CD8-positive, alpha-beta memory T cell (primary cell): ENCODE measurements around the gene ZC3H11A. TPM values are rescaled to one million over a fixed set of nuclear protein-coding genes. Genes with fewer than 3 reads are reported as not detected.
"Not testable (repeated sequence)": the region's sequence is repeated elsewhere in the genome, so short reads cannot be mapped to it uniquely, and the experiment has no call there.

Experiments used
- CTCF ChIA-PET: fragments of 350-600 bp; sonication (Branson Sonifier 250); formaldehyde crosslinking; loops from one replicate; lab custom pipeline; 2021; ENCODE audit warnings: antibody characterized with exemption; lab: Charles Lee
- POLR2A ChIA-PET: fragments of 350-600 bp; sonication (Branson Sonifier 250); formaldehyde crosslinking; loops from one replicate; lab custom pipeline; 2021; ENCODE audit warnings: antibody characterized with exemption; lab: Charles Lee
- DNase-seq, 5 donors: peaks; one replicate each; pipeline versions ENCODE4 v3.0.0 to v3.0.0-alpha.2; 2020 to 2022; ENCODE audit warnings: mixed read lengths in 1 of 5
- H3K27ac ChIP-seq: one replicate; pipeline ENCODE4 v1.7.0; 2013; ENCODE audit warnings: low read depth, mild to moderate bottlenecking, low read length, moderate library complexity
- H3K27me3 ChIP-seq: 2 replicates; pipeline ENCODE4 v1.7.0; 2013; ENCODE audit warnings: low read length, mild to moderate bottlenecking; ENCODE audit not compliant: insufficient read depth, poor library complexity, severe bottlenecking
- H3K36me3 ChIP-seq: 2 replicates; pipeline ENCODE4 v1.7.0; 2013; ENCODE audit warnings: mild to moderate bottlenecking, low read length, moderate library complexity; ENCODE audit not compliant: insufficient read depth
- H3K4me1 ChIP-seq: 2 replicates; pipeline ENCODE4 v1.7.0; 2013; ENCODE audit warnings: mild to moderate bottlenecking, low read length, moderate library complexity; ENCODE audit not compliant: insufficient read depth
- H3K4me3 ChIP-seq: 2 replicates; pipeline ENCODE4 v1.7.0; 2013; ENCODE audit warnings: mild to moderate bottlenecking, low read length
- H3K9me3 ChIP-seq: 2 replicates; pipeline ENCODE4 v1.7.0; 2013; ENCODE audit warnings: mild to moderate bottlenecking, low read length
- H3K27ac Mint-ChIP-seq, 8 donors: one replicate each; pipeline ENCODE4 v1.8.0; 2020 to 2021; ENCODE audit warnings: mixed read lengths in 8 of 8, mild to moderate bottlenecking in 6 of 8, inconsistent platforms in 3 of 8, moderate library complexity in 3 of 8
- H3K27me3 Mint-ChIP-seq, 2 donors: one replicate each; pipeline ENCODE4 v1.8.0; 2020 to 2021; ENCODE audit warnings: mixed read lengths in 2 of 2, mild to moderate bottlenecking in 1 of 2, moderate library complexity in 1 of 2
- H3K36me3 Mint-ChIP-seq, 3 donors: one replicate each; pipeline ENCODE4 v1.8.0; 2020 to 2021; ENCODE audit warnings: mixed read lengths in 3 of 3, inconsistent platforms in 1 of 3, mild to moderate bottlenecking in 1 of 3
- H3K4me1 Mint-ChIP-seq, 3 donors: one replicate each; pipeline ENCODE4 v1.8.0; 2020 to 2021; ENCODE audit warnings: mixed read lengths in 3 of 3, inconsistent platforms in 1 of 3, mild to moderate bottlenecking in 1 of 3
- H3K4me3 Mint-ChIP-seq, 7 donors: one replicate each; pipeline ENCODE4 v1.8.0; 2020 to 2021; ENCODE audit warnings: mixed read lengths in 7 of 7, mild to moderate bottlenecking in 6 of 7, moderate library complexity in 4 of 7, inconsistent platforms in 2 of 7
- H3K9me3 Mint-ChIP-seq, 5 donors: one replicate each; pipeline ENCODE4 v1.8.0; 2020 to 2022; ENCODE audit warnings: mixed read lengths in 5 of 5, mild to moderate bottlenecking in 3 of 5, moderate library complexity in 2 of 5, inconsistent platforms in 1 of 5
- polyA plus RNA-seq: library from polyadenylated mRNA; unstranded; fragments of 300-500 nt; fragmentation: Illumina TruSeq; gene quantifications from one replicate; pipeline ENCODE4 v1.2.3, GENCODE V29; 2021
- total RNA-seq, 2 experiments: library from RNA; stranded (reverse); gene quantifications; one replicate each; pipeline ENCODE4 v1.2.3, GENCODE V29; 2021

The ZC3H11A gene
- total and polyA plus RNA-seq, 3 experiments from 2014 or later, result 46.0 to 92.0 (median 87.2) TPM

GRCh38 chr1:203789966-203790365, 5.5 kb upstream of the ZC3H11A start:
- no peak overlapping the region for H3K4me3 ChIP-seq
- no peak overlapping the region for H3K27ac ChIP-seq
- ChIA-PET CTCF (no interaction called here), POLR2A (no interaction called here)
- Mint-ChIP-seq H3K36me3 (no peaks in the 10 kb centered on the region), H3K27ac (peak overlapping the region in 1 of 8 donors; percentile 17), H3K4me1 (peaks cover 3 to 4% (median 4%) of the 10 kb centered on the region in 3 donors), H3K9me3 (no peaks in the 10 kb centered on the region), H3K27me3 (no peaks in the 10 kb centered on the region), H3K4me3 (no peak overlapping the region)
- H3K36me3 ChIP-seq, result no peaks in the 10 kb centered on the region
- DNase-seq, result no peak
- no peaks in the 10 kb centered on the region for H3K27me3 ChIP-seq
- H3K4me1 ChIP-seq, result peaks cover 4% of the 10 kb centered on the region
- no peaks in the 10 kb centered on the region for H3K9me3 ChIP-seq

- H3K4me3 Mint-ChIP-seq, result no peak overlapping the region
- peaks cover 9% of the 10 kb centered on the region for H3K4me1 ChIP-seq
- no peaks in the 10 kb centered on the region for H3K9me3 ChIP-seq
- ChIA-PET CTCF (no interaction called here), POLR2A (no interaction called here)
- H3K4me3 ChIP-seq, result no peak overlapping the region
- H3K27me3 ChIP-seq, result no peaks in the 10 kb centered on the region
- H3K36me3 ChIP-seq, result no peaks in the 10 kb centered on the region
- no peak overlapping the region for H3K27ac Mint-ChIP-seq
- H3K9me3 Mint-ChIP-seq, result no peaks in the 10 kb centered on the region
- H3K4me1 Mint-ChIP-seq, result peaks cover 14 to 16% (median 14%) of the 10 kb centered on the region in 3 donors
- H3K36me3 Mint-ChIP-seq, result peaks cover 0 to 8% (median 0%) of the 10 kb centered on the region in 3 donors
- no peaks in the 10 kb centered on the region for H3K27me3 Mint-ChIP-seq
- no peak overlapping the region for H3K27ac ChIP-seq
- no peak for DNase-seq
These were observed 3.9 kb upstream of the ZC3H11A start for GRCh38 chr1:203791498-203791897.

DNA sequence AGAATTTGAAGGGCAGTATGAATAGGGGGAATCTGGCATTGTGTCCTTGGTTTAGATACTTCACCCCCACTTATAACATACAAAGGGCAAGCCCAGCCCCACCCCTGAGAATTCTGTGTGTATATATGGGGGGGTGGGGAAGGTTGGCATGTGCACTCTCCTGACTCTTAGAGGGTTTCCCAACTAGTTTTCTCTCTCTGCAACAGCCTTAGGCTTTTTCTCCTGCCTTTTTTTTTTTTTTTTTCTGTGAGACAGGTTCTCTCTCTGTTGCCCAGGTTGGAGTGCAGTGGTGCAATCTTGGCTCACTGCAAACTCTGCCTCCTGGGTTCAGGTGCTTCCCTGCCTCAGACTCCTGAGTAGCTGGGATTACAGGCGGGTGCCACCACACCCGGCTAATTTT, 2.9 kb upstream of the ZC3H11A start:
- no peak overlapping the region for H3K27ac Mint-ChIP-seq
- CTCF ChIA-PET, result no interaction called here
- H3K9me3 ChIP-seq, result no peaks in the 10 kb centered on the region
- no peak overlapping the region for H3K27ac ChIP-seq
- H3K36me3 ChIP-seq, result peaks cover 5% of the 10 kb centered on the region
- peaks cover 23 to 24% (median 24%) of the 10 kb centered on the region in 3 donors for H3K4me1 Mint-ChIP-seq
- peaks cover under 1 to 15% (median 3%) of the 10 kb centered on the region in 3 donors for H3K36me3 Mint-ChIP-seq
- POLR2A ChIA-PET, result no interaction called here
- no peak for DNase-seq
- H3K27me3 Mint-ChIP-seq, result no peaks in the 10 kb centered on the region
- H3K9me3 Mint-ChIP-seq, result no peaks in the 10 kb centered on the region
- no peaks in the 10 kb centered on the region for H3K27me3 ChIP-seq
- no peak overlapping the region for H3K4me3 Mint-ChIP-seq
- H3K4me1 ChIP-seq, result peaks cover 19% of the 10 kb centered on the region
- H3K4me3 ChIP-seq, result no peak overlapping the region

DNA sequence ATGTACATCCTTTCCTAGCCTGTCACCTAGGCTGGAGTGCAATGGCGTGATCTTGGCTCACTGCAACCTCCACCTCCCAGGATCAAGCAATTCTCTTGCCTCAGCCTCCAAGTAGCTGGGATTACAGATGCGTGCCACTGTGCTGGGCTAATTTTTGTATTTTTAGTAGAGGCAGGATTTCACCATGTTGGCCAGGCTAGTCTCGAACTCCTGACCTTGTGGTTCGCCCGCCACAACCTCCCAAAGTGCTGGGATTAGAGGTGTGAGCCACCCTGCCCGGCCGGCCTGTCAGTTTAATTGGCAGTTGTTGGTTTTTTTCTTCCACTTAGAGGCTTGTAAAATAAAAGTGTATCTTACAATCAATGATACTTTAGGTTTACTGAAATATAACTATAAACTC, 1.9 kb upstream of the ZC3H11A start:
- H3K36me3 ChIP-seq, DNase-seq, H3K27me3 Mint-ChIP-seq, POLR2A ChIA-PET, H3K4me3 Mint-ChIP-seq, H3K9me3 ChIP-seq, CTCF ChIA-PET, H3K4me3 ChIP-seq, H3K27ac Mint-ChIP-seq, H3K27ac ChIP-seq, H3K27me3 ChIP-seq, H3K9me3 Mint-ChIP-seq: not testable (repeated sequence)
- Mint-ChIP-seq H3K4me1 (peaks cover 34% of the 10 kb centered on the region in 3 donors), H3K36me3 (peaks cover 2 to 26% (median 13%) of the 10 kb centered on the region in 3 donors)
- H3K4me1 ChIP-seq, result peaks cover 30% of the 10 kb centered on the region

DNA sequence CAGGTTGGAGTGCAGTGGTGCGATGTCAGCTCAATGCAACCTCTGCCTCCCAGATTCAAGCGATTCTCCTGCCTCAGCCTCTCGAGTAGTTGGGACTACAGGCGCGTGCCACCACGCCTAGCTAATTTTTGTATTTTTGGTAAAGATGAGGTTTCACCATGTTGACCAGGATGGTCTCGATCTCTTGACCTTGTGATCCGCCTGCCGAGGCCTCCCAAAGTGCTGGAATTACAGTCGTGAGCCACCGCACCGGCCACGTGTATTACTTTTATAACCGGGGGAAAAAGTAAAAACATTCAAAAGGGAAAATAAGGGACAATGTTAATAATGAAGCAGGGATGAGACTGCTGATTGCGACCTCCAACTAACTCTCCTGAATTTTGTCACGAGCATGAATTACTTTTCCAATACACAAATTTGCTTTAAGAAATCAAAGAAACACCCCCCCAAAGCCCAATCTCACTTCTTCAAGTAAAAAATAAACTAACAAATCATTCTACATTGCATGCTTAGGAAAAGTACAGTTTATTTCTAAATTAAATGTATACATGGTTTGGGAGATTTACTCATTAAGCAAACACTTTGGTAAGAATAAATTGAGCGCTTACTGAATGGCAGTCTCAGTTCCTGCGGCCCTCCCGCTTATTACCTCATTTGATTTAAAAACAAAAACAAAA, 521 bp upstream of the ZC3H11A start:
- ChIA-PET CTCF (no interaction called here), POLR2A (interaction anchor here (0.7 kb wide), 2 partner anchors 53 to 79 kb away, joined by 8 to 13 read pairs; no protein-coding TSS in a partner anchor)
- Histone ChIP-seq H3K9me3 (no peaks in the 10 kb centered on the region), H3K4me3 (peak overlapping the region; percentile 85), H3K36me3 (peaks cover 10% of the 10 kb centered on the region), H3K27ac (peak overlapping the region; percentile 91), H3K27me3 (no peaks in the 10 kb centered on the region), H3K4me1 (peaks cover 43% of the 10 kb centered on the region)
- Mint-ChIP-seq H3K27ac (peak overlapping the region; percentile 90 to 100 (median 97)), H3K9me3 (no peaks in the 10 kb centered on the region), H3K27me3 (no peaks in the 10 kb centered on the region), H3K36me3 (peaks cover 2 to 39% (median 13%) of the 10 kb centered on the region in 3 donors), H3K4me3 (peak overlapping the region; percentile 87 to 99 (median 93)), H3K4me1 (peaks cover 44 to 48% (median 48%) of the 10 kb centered on the region in 3 donors)
- DNase-seq, result no peak

DNA sequence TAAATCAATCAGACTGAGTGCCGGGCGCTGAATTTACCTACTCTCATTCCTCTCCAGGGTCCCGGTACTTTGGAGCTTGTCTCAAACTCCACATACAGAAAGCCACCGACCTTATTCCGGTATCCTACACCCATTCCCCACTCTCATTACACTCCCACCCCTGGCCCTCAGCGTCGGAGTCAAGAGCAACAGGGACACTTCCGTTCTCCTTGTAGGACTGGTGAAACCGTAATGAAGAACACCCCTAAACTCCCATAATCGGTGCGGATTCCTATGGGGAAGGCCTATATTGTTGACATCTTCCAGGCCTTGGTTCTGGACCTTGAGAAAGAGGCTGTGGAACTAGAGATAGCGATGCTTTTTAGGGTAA, 798 bp downstream of the ZC3H11A start:
- ChIA-PET CTCF (no interaction called here), POLR2A (no interaction called here)
- H3K4me1 ChIP-seq, result peaks cover 51% of the 10 kb centered on the region
- peak overlapping the region; percentile 85 for H3K4me3 ChIP-seq
- DNase-seq, result peak in 4 of 5 donors; percentile 5 to 53 (median 6)
- peaks cover 10% of the 10 kb centered on the region for H3K36me3 ChIP-seq
- no peaks in the 10 kb centered on the region for H3K27me3 Mint-ChIP-seq
- peak overlapping the region; percentile 87 to 98 (median 93) for H3K4me3 Mint-ChIP-seq
- H3K27me3 ChIP-seq, result no peaks in the 10 kb centered on the region
- peaks cover 2 to 44% (median 13%) of the 10 kb centered on the region in 3 donors for H3K36me3 Mint-ChIP-seq
- peak overlapping the region; percentile 90 to 99 (median 95) for H3K27ac Mint-ChIP-seq
- H3K9me3 ChIP-seq, result no peaks in the 10 kb centered on the region
- no peaks in the 10 kb centered on the region for H3K9me3 Mint-ChIP-seq
- peak overlapping the region; percentile 91 for H3K27ac ChIP-seq
- H3K4me1 Mint-ChIP-seq, result peaks cover 56 to 61% (median 61%) of the 10 kb centered on the region in 3 donors

DNA sequence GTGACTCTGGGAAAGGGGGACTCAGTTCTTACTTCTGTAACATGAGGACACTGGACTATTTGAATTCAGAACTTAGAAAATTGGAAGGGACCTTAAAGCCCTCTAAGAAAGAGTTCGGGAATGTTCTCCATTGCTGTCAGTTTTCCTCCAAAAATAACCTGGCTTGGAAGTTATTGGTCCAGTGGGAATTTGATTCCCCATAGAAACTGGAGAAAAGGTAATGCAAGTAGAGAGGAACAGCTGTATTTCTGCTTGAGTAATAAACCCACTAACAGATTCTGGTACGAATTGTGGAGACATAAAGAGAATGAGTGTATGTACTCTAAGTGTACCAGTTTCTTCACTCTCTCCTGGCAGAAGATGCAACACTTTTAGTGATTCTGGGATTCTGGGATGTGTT, 1.8 kb downstream of the ZC3H11A start:
- Mint-ChIP-seq H3K36me3 (peaks cover 2 to 44% (median 13%) of the 10 kb centered on the region in 3 donors), H3K4me1 (peaks cover 64 to 71% (median 71%) of the 10 kb centered on the region in 3 donors), H3K27me3 (no peaks in the 10 kb centered on the region), H3K4me3 (peak overlapping the region; percentile 87 to 98 (median 93)), H3K27ac (peak overlapping the region in 6 of 8 donors; percentile 2 to 97 (median 84)), H3K9me3 (no peaks in the 10 kb centered on the region)
- no peak for DNase-seq
- Histone ChIP-seq H3K9me3 (no peaks in the 10 kb centered on the region), H3K27ac (no peak overlapping the region), H3K36me3 (peaks cover 10% of the 10 kb centered on the region), H3K27me3 (no peaks in the 10 kb centered on the region), H3K4me3 (peak overlapping the region; percentile 85), H3K4me1 (peaks cover 60% of the 10 kb centered on the region)
- ChIA-PET POLR2A (interaction anchor here (0.5 kb wide), 1 partner anchor 33 kb away, joined by 6 read pairs; no protein-coding TSS in a partner anchor), CTCF (no interaction called here)

DNA sequence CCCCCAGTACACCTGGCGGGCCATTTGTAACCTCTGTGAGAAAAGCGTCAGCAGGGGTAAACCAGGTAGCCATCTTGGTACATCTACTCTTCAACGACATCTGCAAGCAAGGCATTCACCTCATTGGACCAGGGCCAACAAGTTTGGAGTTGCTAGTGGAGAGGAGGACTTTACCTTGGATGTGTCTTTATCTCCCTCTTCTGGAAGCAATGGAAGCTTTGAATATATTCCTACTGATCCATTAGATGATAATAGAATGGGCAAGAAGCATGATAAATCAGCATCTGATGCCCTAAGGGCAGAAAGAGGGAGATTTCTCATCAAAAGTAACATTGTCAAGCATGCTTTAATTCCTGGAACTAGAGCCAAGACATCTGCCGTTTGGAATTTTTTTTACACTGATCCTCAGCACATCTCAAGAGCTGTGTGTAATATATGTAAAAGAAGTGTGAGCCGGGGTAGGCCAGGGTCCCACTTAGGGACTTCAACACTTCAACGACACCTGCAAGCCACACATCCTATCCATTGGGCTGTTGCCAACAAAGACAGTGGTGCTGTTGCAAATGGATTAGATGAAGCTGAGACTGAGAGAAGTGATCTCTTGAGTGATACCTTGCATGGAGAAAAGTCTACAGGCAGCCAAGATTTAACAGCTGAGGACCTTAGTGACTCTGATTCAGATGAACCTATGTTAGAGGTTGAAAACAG, 2.7 kb downstream of the ZC3H11A start:
- Histone ChIP-seq H3K9me3 (no peaks in the 10 kb centered on the region), H3K27ac (no peak overlapping the region), H3K4me3 (no peak overlapping the region), H3K27me3 (no peaks in the 10 kb centered on the region), H3K4me1 (peaks cover 60% of the 10 kb centered on the region), H3K36me3 (peaks cover 10% of the 10 kb centered on the region)
- POLR2A ChIA-PET, result no interaction called here
- Mint-ChIP-seq H3K4me1 (peaks cover 72 to 80% (median 79%) of the 10 kb centered on the region in 3 donors), H3K27ac (peak overlapping the region in 7 of 8 donors; percentile 23 to 97 (median 72)), H3K4me3 (peak overlapping the region; percentile 0 to 97 (median 87)), H3K27me3 (no peaks in the 10 kb centered on the region), H3K36me3 (peaks cover 4 to 51% (median 13%) of the 10 kb centered on the region in 3 donors), H3K9me3 (no peaks in the 10 kb centered on the region)
- CTCF ChIA-PET, result no interaction called here
- DNase-seq, result no peak
